IPS DF 6.9 (cell line): ENCODE results near the gene GFOD1.

Experiments
- DNase-seq: peaks from one replicate; pipeline ENCODE4 v3.0.0-alpha.2; 2013; ENCODE audit warnings: low read depth, low spot score
- H3K27ac ChIP-seq: one replicate; pipeline ENCODE4 v1.5.1; 2013; ENCODE audit warnings: low read length, control low read depth
- H3K27me3 ChIP-seq: 2 replicates; pipeline ENCODE4 v1.6.1; 2013; ENCODE audit warnings: mild to moderate bottlenecking, low read length; ENCODE audit not compliant: control insufficient read depth, insufficient read depth
- H3K36me3 ChIP-seq: 2 replicates; pipeline ENCODE4 v1.6.1; 2013; ENCODE audit warnings: low read length; ENCODE audit not compliant: control insufficient read depth, insufficient read depth
- H3K4me1 ChIP-seq: 2 replicates; pipeline ENCODE4 v1.6.1; 2013; ENCODE audit warnings: low read length; ENCODE audit not compliant: control insufficient read depth, insufficient read depth
- H3K4me3 ChIP-seq: 2 replicates; pipeline ENCODE4 v1.5.1; 2013; ENCODE audit warnings: mild to moderate bottlenecking, low read length
- H3K9me3 ChIP-seq: 2 replicates; pipeline ENCODE4 v1.6.1; 2013; ENCODE audit warnings: low read length, inconsistent platforms; ENCODE audit not compliant: control insufficient read depth, insufficient read depth
- WGBS: extraction: QIAGEN DNeasy Blood & Tissue Kit; methylation state at CpG from one replicate; pipeline ENCODE4 v1.1.7; 2013; ENCODE audit warnings: mixed read lengths, missing lambda C conversion rate; ENCODE audit not compliant: insufficient read length, insufficient coverage; 5-methylcytosine and 5-hydroxymethylcytosine counted together

GFOD1 gene

GRCh38 chr6:13404892-13405254 is 82.5 kb downstream of the GFOD1 start:
- no peak overlapping the region for H3K4me3 ChIP-seq
- DNase-seq, result no peak
- no peaks in the 10 kb centered on the region for H3K27me3 ChIP-seq
- H3K36me3 ChIP-seq, result no peaks in the 10 kb centered on the region
- no peak overlapping the region for H3K27ac ChIP-seq
- H3K4me1 ChIP-seq, result no peaks in the 10 kb centered on the region; the same call in 1 of the 2 replicates
- no peaks in the 10 kb centered on the region for H3K9me3 ChIP-seq

GRCh38 chr6:13404228-13404891 is 83.0 kb downstream of the GFOD1 start:
- no CpG with 5 or more reads among the region's 5 CpGs for WGBS
- no peaks in the 10 kb centered on the region for H3K27me3 ChIP-seq
- no peak for DNase-seq
- no peaks in the 10 kb centered on the region for H3K9me3 ChIP-seq
- no peak overlapping the region for H3K27ac ChIP-seq
- no peak overlapping the region for H3K4me3 ChIP-seq
- H3K4me1 ChIP-seq, result no peaks in the 10 kb centered on the region; the same call in 1 of the 2 replicates
- H3K36me3 ChIP-seq, result no peaks in the 10 kb centered on the region

- WGBS, result no CpG with 5 or more reads among the region's 3 CpGs
- H3K27me3 ChIP-seq, result no peaks in the 10 kb centered on the region
- DNase-seq, result no peak
- H3K27ac ChIP-seq, result no peak overlapping the region
- no peaks in the 10 kb centered on the region for H3K36me3 ChIP-seq
- no peaks in the 10 kb centered on the region for H3K9me3 ChIP-seq
- no peaks in the 10 kb centered on the region; the same call in 1 of the 2 replicates for H3K4me1 ChIP-seq
- no peak overlapping the region for H3K4me3 ChIP-seq
Measured at GRCh38 chr6:13402711-13403110, 84.7 kb downstream of the GFOD1 start.

GRCh38 chr6:13400772-13401171 is 86.6 kb downstream of the GFOD1 start:
- DNase-seq, result no peak
- no CpG with 5 or more reads among the region's 3 CpGs for WGBS
- H3K4me3 ChIP-seq, result no peak overlapping the region
- no peaks in the 10 kb centered on the region for H3K9me3 ChIP-seq
- H3K27me3 ChIP-seq, result no peaks in the 10 kb centered on the region
- H3K27ac ChIP-seq, result no peak overlapping the region
- no peaks in the 10 kb centered on the region for H3K36me3 ChIP-seq
- no peaks in the 10 kb centered on the region; the same call in 1 of the 2 replicates for H3K4me1 ChIP-seq

GRCh38 chr6:13398421-13398994 is 88.9 kb downstream of the GFOD1 start:
- H3K9me3 ChIP-seq, result no peaks in the 10 kb centered on the region
- H3K27me3 ChIP-seq, result no peaks in the 10 kb centered on the region
- no peaks in the 10 kb centered on the region; the same call in 1 of the 2 replicates for H3K4me1 ChIP-seq
- no peaks in the 10 kb centered on the region for H3K36me3 ChIP-seq
- DNase-seq, result no peak
- no peak overlapping the region for H3K4me3 ChIP-seq
- H3K27ac ChIP-seq, result no peak overlapping the region
- WGBS, result no CpG with 5 or more reads among the region's 9 CpGs

- no peak for DNase-seq
- WGBS, result no CpG with 5 or more reads among the region's 6 CpGs
- H3K36me3 ChIP-seq, result no peaks in the 10 kb centered on the region
- H3K27me3 ChIP-seq, result no peaks in the 10 kb centered on the region
- H3K4me3 ChIP-seq, result no peak overlapping the region
- no peaks in the 10 kb centered on the region for H3K9me3 ChIP-seq
- no peaks in the 10 kb centered on the region; the same call in 1 of the 2 replicates for H3K4me1 ChIP-seq
- no peak overlapping the region for H3K27ac ChIP-seq
Measured at GRCh38 chr6:13398069-13398381, 89.4 kb downstream of the GFOD1 start.

GRCh38 chr6:13397359-13398068 is 89.9 kb downstream of the GFOD1 start:
- no peak overlapping the region for H3K4me3 ChIP-seq
- WGBS, result no CpG with 5 or more reads among the region's 9 CpGs
- no peak overlapping the region for H3K27ac ChIP-seq
- no peaks in the 10 kb centered on the region for H3K9me3 ChIP-seq
- no peaks in the 10 kb centered on the region for H3K27me3 ChIP-seq
- no peak for DNase-seq
- no peaks in the 10 kb centered on the region for H3K36me3 ChIP-seq
- no peaks in the 10 kb centered on the region; the same call in 1 of the 2 replicates for H3K4me1 ChIP-seq

GRCh38 chr6:13396241-13396792 is 91.1 kb downstream of the GFOD1 start:
- DNase-seq, result no peak
- Histone ChIP-seq H3K36me3 (no peaks in the 10 kb centered on the region), H3K27ac (no peak overlapping the region), H3K9me3 (no peaks in the 10 kb centered on the region), H3K27me3 (no peaks in the 10 kb centered on the region), H3K4me1 (no peaks in the 10 kb centered on the region; the same call in 1 of the 2 replicates), H3K4me3 (no peak overlapping the region)
- no CpG with 5 or more reads among the region's 3 CpGs for WGBS

- no peak overlapping the region for H3K4me3 ChIP-seq
- no peaks in the 10 kb centered on the region; the same call in 1 of the 2 replicates for H3K4me1 ChIP-seq
- DNase-seq, result no peak
- no CpG with 5 or more reads among the region's 12 CpGs for WGBS
- H3K27ac ChIP-seq, result no peak overlapping the region
- no peaks in the 10 kb centered on the region for H3K36me3 ChIP-seq
- H3K27me3 ChIP-seq, result no peaks in the 10 kb centered on the region
- no peaks in the 10 kb centered on the region for H3K9me3 ChIP-seq
Measured at GRCh38 chr6:13395272-13396237, 91.8 kb downstream of the GFOD1 start.

GRCh38 chr6:13392462-13392861 is 94.9 kb downstream of the GFOD1 start:
- H3K36me3 ChIP-seq, result no peaks in the 10 kb centered on the region
- WGBS, result no CpG with 5 or more reads among the region's 2 CpGs
- no peaks in the 10 kb centered on the region for H3K4me1 ChIP-seq
- no peak overlapping the region for H3K4me3 ChIP-seq
- no peak for DNase-seq
- no peaks in the 10 kb centered on the region for H3K9me3 ChIP-seq
- H3K27me3 ChIP-seq, result no peaks in the 10 kb centered on the region
- no peak overlapping the region for H3K27ac ChIP-seq
